Type B pancreatic cell (in vitro differentiated cells): ENCODE results near the gene NAA10. TPM values are rescaled to one million over a fixed set of nuclear protein-coding genes. Genes with fewer than 3 reads are reported as not detected.

Source experiments
- DNase-seq: peaks from one replicate; pipeline ENCODE4 v3.0.0; 2021; ENCODE audit warnings: mixed read lengths; ENCODE audit not compliant: unreplicated experiment; ENCODE audit errors: extremely low spot score
- H3K27ac Mint-ChIP-seq: 2 replicates; pipeline ENCODE4 v1.8.0; 2021; ENCODE audit warnings: mild to moderate bottlenecking, mixed read lengths
- H3K27me3 Mint-ChIP-seq: 2 replicates; pipeline ENCODE4 v1.8.0; 2021; ENCODE audit warnings: mixed read lengths
- H3K36me3 Mint-ChIP-seq: 2 replicates; pipeline ENCODE4 v1.8.0; 2021; ENCODE audit warnings: mixed read lengths
- H3K4me1 Mint-ChIP-seq: one replicate; pipeline ENCODE4 v1.8.0; 2021; ENCODE audit warnings: mixed read lengths; ENCODE audit not compliant: unreplicated experiment
- H3K4me3 Mint-ChIP-seq: 2 replicates; pipeline ENCODE4 v1.8.0; 2021; ENCODE audit warnings: mild to moderate bottlenecking, mixed read lengths
- H3K9me3 Mint-ChIP-seq: 2 replicates; pipeline ENCODE4 v1.8.0; 2021; ENCODE audit warnings: mixed read lengths
- total RNA-seq: library from RNA; stranded (reverse); gene quantifications from 2 replicates; pipeline ENCODE4 v1.2.1, GENCODE V29; 2021; ENCODE audit warnings: low replicate concordance
- TF ChIP-seq, protein P1 (sequence below): fragments of 200-600 bp; sonication (generic); conservative IDR thresholded peaks from 2 replicates; pipeline ENCODE4 v1.5.0; 2021; ENCODE audit warnings: antibody characterized with exemption, mild to moderate bottlenecking

Gene NAA10
- total RNA-seq, 1 donor from 2014 or later: 82.7 TPM

DNA sequence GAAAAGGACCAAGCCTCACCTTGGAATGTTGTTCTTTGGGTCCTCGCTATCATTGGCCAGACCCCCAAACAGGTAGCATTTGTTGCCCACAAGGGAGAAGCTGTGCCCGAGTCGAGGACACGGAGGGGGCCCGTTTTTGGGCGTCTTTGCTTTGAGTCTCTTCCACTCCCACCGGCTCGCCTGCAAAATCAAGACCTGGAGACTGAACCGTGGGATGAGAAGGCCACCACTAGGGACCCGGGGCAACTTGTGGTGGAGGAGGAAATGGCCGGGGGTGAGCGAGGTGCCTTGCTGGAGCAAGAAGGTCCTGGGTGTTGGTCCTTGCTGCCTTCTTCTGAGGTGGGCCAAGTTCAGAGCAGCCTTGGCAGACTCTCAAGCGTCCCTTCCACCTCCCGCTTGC is 29.3 kb upstream of the NAA10 start:
- Mint-ChIP-seq H3K9me3 (no peaks in the 10 kb centered on the region), H3K4me1 (peaks cover 27% of the 10 kb centered on the region), H3K27me3 (no peaks in the 10 kb centered on the region), H3K4me3 (no peak overlapping the region), H3K27ac (no peak overlapping the region), H3K36me3 (peaks cover 15% of the 10 kb centered on the region)
- no peak for DNase-seq
- TF ChIP-seq, protein P1, sequence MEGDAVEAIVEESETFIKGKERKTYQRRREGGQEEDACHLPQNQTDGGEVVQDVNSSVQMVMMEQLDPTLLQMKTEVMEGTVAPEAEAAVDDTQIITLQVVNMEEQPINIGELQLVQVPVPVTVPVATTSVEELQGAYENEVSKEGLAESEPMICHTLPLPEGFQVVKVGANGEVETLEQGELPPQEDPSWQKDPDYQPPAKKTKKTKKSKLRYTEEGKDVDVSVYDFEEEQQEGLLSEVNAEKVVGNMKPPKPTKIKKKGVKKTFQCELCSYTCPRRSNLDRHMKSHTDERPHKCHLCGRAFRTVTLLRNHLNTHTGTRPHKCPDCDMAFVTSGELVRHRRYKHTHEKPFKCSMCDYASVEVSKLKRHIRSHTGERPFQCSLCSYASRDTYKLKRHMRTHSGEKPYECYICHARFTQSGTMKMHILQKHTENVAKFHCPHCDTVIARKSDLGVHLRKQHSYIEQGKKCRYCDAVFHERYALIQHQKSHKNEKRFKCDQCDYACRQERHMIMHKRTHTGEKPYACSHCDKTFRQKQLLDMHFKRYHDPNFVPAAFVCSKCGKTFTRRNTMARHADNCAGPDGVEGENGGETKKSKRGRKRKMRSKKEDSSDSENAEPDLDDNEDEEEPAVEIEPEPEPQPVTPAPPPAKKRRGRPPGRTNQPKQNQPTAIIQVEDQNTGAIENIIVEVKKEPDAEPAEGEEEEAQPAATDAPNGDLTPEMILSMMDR: no peak

DNA sequence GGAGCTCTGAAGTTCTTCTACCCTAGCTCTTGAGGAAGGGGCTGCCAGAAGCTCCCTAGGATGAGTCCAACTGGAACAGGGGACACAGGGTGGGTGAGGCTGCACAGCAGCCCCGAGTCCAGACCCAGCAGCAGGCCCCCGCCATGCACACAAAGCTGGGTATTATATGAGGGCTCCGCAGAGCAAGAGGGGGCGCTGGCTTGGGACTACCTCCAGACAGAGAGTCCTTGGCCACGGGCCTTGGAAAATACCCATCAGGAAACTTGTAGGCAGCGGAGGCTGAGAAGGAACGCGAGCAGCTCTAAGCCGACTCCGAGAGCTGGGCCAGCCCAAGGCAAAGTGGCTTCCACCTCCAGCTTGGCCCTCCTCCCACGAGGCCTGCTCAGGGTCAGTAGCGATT is 28.7 kb upstream of the NAA10 start:
- peaks cover 15% of the 10 kb centered on the region for H3K36me3 Mint-ChIP-seq
- peaks cover 27% of the 10 kb centered on the region for H3K4me1 Mint-ChIP-seq

DNA sequence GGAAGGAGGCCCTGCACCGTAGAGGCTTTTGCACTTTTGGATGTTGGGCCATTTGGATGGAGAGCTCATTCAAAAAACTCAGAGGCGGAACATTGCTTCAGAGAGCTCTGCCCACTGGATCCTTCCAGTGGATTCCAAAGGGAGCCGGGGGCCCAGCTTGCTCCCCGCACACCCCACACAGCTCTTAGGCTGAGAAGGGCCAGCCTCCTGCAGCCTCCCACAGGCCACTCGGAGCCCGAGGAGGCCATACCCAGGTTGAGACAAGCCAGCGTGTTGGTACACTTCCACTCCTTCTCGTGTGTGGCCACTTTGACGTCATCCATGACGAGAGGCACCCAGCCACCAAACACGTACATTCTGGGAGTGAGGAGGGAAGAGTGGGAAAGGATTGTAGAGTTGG is 26.5 kb upstream of the NAA10 start:
- Mint-ChIP-seq H3K27me3 (no peaks in the 10 kb centered on the region), H3K4me3 (no peak overlapping the region), H3K27ac (no peak overlapping the region), H3K9me3 (no peaks in the 10 kb centered on the region), H3K4me1 (peaks cover 5% of the 10 kb centered on the region), H3K36me3 (peaks cover 7% of the 10 kb centered on the region)
- DNase-seq: no peak
- TF ChIP-seq, protein P1: no peak

More for the DNA sequence above, 28.7 kb upstream of the NAA10 start:
- H3K4me3 Mint-ChIP-seq: no peak overlapping the region
- H3K27ac Mint-ChIP-seq: no peak overlapping the region
- no peaks in the 10 kb centered on the region for H3K9me3 Mint-ChIP-seq
- TF ChIP-seq, protein P1: no peak
- DNase-seq: no peak
- no peaks in the 10 kb centered on the region for H3K27me3 Mint-ChIP-seq

DNA sequence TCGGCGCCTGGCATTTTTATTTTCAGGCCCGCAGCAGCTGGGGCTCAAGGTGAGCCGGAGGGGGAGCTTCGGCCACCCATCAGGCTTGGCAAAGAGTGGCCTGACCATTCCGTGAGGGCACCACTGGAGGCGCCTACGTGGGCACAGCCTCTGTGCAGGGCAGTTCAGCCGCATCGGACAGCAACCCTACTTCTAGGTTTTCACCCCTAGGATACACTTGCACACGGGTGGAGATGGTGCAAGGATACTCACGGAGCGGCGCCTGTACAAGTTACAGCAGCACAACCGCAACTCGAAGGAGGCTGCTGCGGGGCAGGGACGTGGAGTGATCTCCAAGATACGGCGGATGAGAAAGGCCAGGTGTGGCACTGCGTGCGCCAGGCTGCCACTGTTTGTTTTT is 25.9 kb upstream of the NAA10 start:
- TF ChIP-seq, protein P1: no peak
- H3K4me1 Mint-ChIP-seq: no peaks in the 10 kb centered on the region
- no peak overlapping the region for H3K27ac Mint-ChIP-seq
- peaks cover 7% of the 10 kb centered on the region for H3K36me3 Mint-ChIP-seq
- H3K4me3 Mint-ChIP-seq: no peak overlapping the region
- DNase-seq: no peak
- no peaks in the 10 kb centered on the region for H3K27me3 Mint-ChIP-seq
- H3K9me3 Mint-ChIP-seq: no peaks in the 10 kb centered on the region

DNA sequence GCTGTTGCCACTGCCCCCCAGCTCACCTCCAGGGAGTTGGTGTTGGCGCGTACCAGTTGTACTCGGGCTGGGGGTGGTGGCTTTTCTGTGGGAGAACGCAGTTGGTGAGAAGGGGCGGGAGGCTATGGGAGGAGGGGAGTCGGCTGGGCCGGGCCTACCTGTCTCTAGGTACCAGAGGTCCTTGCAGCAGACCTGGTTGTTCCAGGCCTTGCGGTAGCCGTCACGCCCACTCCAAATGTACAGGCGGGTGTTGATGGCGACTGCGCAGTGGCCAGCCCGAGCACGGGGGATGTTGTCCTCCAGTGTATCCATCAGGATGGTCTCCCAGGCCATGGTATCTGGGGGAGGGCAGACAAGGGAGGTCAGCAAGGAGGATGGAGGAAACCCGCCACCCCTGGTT is 25.2 kb upstream of the NAA10 start:
- TF ChIP-seq, protein P1: no peak
- H3K27ac Mint-ChIP-seq: no peak overlapping the region
- no peaks in the 10 kb centered on the region for H3K27me3 Mint-ChIP-seq
- peaks cover 10% of the 10 kb centered on the region for H3K36me3 Mint-ChIP-seq
- no peak overlapping the region for H3K4me3 Mint-ChIP-seq
- H3K4me1 Mint-ChIP-seq: no peaks in the 10 kb centered on the region
- H3K9me3 Mint-ChIP-seq: no peaks in the 10 kb centered on the region
- DNase-seq: no peak

- Mint-ChIP-seq H3K27me3 (no peaks in the 10 kb centered on the region), H3K4me3 (no peak overlapping the region), H3K27ac (no peak overlapping the region), H3K36me3 (peaks cover 11% of the 10 kb centered on the region), H3K4me1 (no peaks in the 10 kb centered on the region), H3K9me3 (no peaks in the 10 kb centered on the region)
- no peak for DNase-seq
- TF ChIP-seq, protein P1: no peak
Observed at GRCh38 chrX:153959649-153960048, 24.8 kb upstream of the NAA10 start.
